ENCODE measurements around the gene TLDC2.
A peak's percentile ranks its signal among the peaks of the same experiment; 100 is the strongest.
"Not testable (repeated sequence)": the region's sequence is repeated elsewhere in the genome, so short reads cannot be mapped to it uniquely, and the experiment has no call there.

The TLDC2 gene

GRCh38 chr20:36886859-36887751, 11.2 kb downstream of the TLDC2 start:
- Histone ChIP-seq H3K4me3 (ENCODE audit: low read length in 2 of 2) (peak overlapping the region in 1 of 2 donors; percentile 52), H3K27ac (ENCODE audit: low read length) (no peak overlapping the region)

GRCh38 chr20:36887752-36888090, 11.8 kb downstream of the TLDC2 start:
- Histone ChIP-seq H3K4me3 (ENCODE audit: low read length in 2 of 2) (no peak overlapping the region), H3K36me3 (ENCODE audit: control insufficient read depth in 2 of 2, insufficient read depth in 2 of 2, low read length in 2 of 2) (peaks cover 4 to 16% of the 10 kb centered on the region in 2 donors), H3K9ac (ENCODE audit: low read length in 2 of 2) (no peak overlapping the region), H3K9me3 (ENCODE audit: control insufficient read depth in 2 of 2, low read length in 2 of 2) (no peaks in the 10 kb centered on the region), H3K27me3 (ENCODE audit: control insufficient read depth in 1 of 2, insufficient read depth in 2 of 2, low read length in 2 of 2) (no peaks in the 10 kb centered on the region), H3K27ac (ENCODE audit: low read length) (no peak overlapping the region), H3K4me1 (ENCODE audit: control insufficient read depth, insufficient read depth, low read length) (peaks cover 10% of the 10 kb centered on the region)

More at GRCh38 chr20:36886859-36887751, 11.2 kb downstream of the TLDC2 start:
- Histone ChIP-seq H3K9ac (ENCODE audit: low read length in 2 of 2) (peak overlapping the region in 1 of 2 donors; percentile 42), H3K9me3 (ENCODE audit: control insufficient read depth in 2 of 2, low read length in 2 of 2) (no peaks in the 10 kb centered on the region), H3K36me3 (ENCODE audit: control insufficient read depth in 2 of 2, insufficient read depth in 2 of 2, low read length in 2 of 2) (peaks cover 3 to 16% of the 10 kb centered on the region in 2 donors), H3K4me1 (ENCODE audit: control insufficient read depth, insufficient read depth, low read length) (peaks cover 10% of the 10 kb centered on the region), H3K27me3 (ENCODE audit: control insufficient read depth in 1 of 2, insufficient read depth in 2 of 2, low read length in 2 of 2) (no peaks in the 10 kb centered on the region)

- Histone ChIP-seq H3K4me3 (ENCODE audit: low read length in 2 of 2) (no peak overlapping the region), H3K27me3 (ENCODE audit: control insufficient read depth in 1 of 2, insufficient read depth in 2 of 2, low read length in 2 of 2) (no peaks in the 10 kb centered on the region), H3K9ac (ENCODE audit: low read length in 2 of 2) (no peak overlapping the region), H3K27ac (ENCODE audit: low read length) (no peak overlapping the region), H3K9me3 (ENCODE audit: control insufficient read depth in 2 of 2, low read length in 2 of 2) (no peaks in the 10 kb centered on the region), H3K36me3 (ENCODE audit: control insufficient read depth in 2 of 2, insufficient read depth in 2 of 2, low read length in 2 of 2) (peaks cover 8 to 20% of the 10 kb centered on the region in 2 donors), H3K4me1 (ENCODE audit: control insufficient read depth, insufficient read depth, low read length) (peaks cover 10% of the 10 kb centered on the region)
Measured at GRCh38 chr20:36888880-36889516, 13.1 kb downstream of the TLDC2 start.

- peaks cover 13 to 20% of the 10 kb centered on the region in 2 donors for H3K36me3 ChIP-seq (ENCODE audit: control insufficient read depth in 2 of 2, insufficient read depth in 2 of 2, low read length in 2 of 2)
- H3K27me3 ChIP-seq (ENCODE audit: control insufficient read depth in 1 of 2, insufficient read depth in 2 of 2, low read length in 2 of 2) = no peaks in the 10 kb centered on the region
- H3K4me1 ChIP-seq (ENCODE audit: control insufficient read depth, insufficient read depth, low read length) = peaks cover 10% of the 10 kb centered on the region
- no peak overlapping the region for H3K27ac ChIP-seq (ENCODE audit: low read length)
- no peak overlapping the region for H3K4me3 ChIP-seq (ENCODE audit: low read length in 2 of 2)
- peak overlapping the region in 1 of 2 donors; percentile 33 for H3K9ac ChIP-seq (ENCODE audit: low read length in 2 of 2)
- no peaks in the 10 kb centered on the region for H3K9me3 ChIP-seq (ENCODE audit: control insufficient read depth in 2 of 2, low read length in 2 of 2)
Measured at GRCh38 chr20:36890586-36890985, 14.6 kb downstream of the TLDC2 start.

GRCh38 chr20:36891211-36891610, 15.3 kb downstream of the TLDC2 start:
- Histone ChIP-seq H3K4me1 (ENCODE audit: control insufficient read depth, insufficient read depth, low read length) (peaks cover 10% of the 10 kb centered on the region), H3K27ac (ENCODE audit: low read length) (no peak overlapping the region), H3K36me3 (ENCODE audit: control insufficient read depth in 2 of 2, insufficient read depth in 2 of 2, low read length in 2 of 2) (peaks cover 13 to 21% of the 10 kb centered on the region in 2 donors)

GRCh38 chr20:36893801-36894200, 17.9 kb downstream of the TLDC2 start:
- no peaks in the 10 kb centered on the region for H3K27me3 ChIP-seq (ENCODE audit: control insufficient read depth in 1 of 2, insufficient read depth in 2 of 2, low read length in 2 of 2)
- peaks cover 17 to 30% of the 10 kb centered on the region in 2 donors for H3K36me3 ChIP-seq (ENCODE audit: control insufficient read depth in 2 of 2, insufficient read depth in 2 of 2, low read length in 2 of 2)
- H3K4me1 ChIP-seq (ENCODE audit: control insufficient read depth, insufficient read depth, low read length) = no peaks in the 10 kb centered on the region
- no peaks in the 10 kb centered on the region for H3K9me3 ChIP-seq (ENCODE audit: control insufficient read depth in 2 of 2, low read length in 2 of 2)
- no peak overlapping the region for H3K4me3 ChIP-seq (ENCODE audit: low read length in 2 of 2)
- H3K9ac ChIP-seq (ENCODE audit: low read length in 2 of 2) = no peak overlapping the region
- H3K27ac ChIP-seq (ENCODE audit: low read length) = no peak overlapping the region

More at GRCh38 chr20:36891211-36891610, 15.3 kb downstream of the TLDC2 start:
- Histone ChIP-seq H3K27me3 (ENCODE audit: control insufficient read depth in 1 of 2, insufficient read depth in 2 of 2, low read length in 2 of 2) (no peaks in the 10 kb centered on the region), H3K9ac (ENCODE audit: low read length in 2 of 2) (peak overlapping the region in 1 of 2 donors; percentile 33), H3K4me3 (ENCODE audit: low read length in 2 of 2) (no peak overlapping the region), H3K9me3 (ENCODE audit: control insufficient read depth in 2 of 2, low read length in 2 of 2) (no peaks in the 10 kb centered on the region)

- Histone ChIP-seq H3K36me3 (ENCODE audit: control insufficient read depth in 2 of 2, insufficient read depth in 2 of 2, low read length in 2 of 2) (peaks cover 17 to 27% of the 10 kb centered on the region in 2 donors), H3K4me3 (ENCODE audit: low read length in 2 of 2) (no peak overlapping the region), H3K27ac (ENCODE audit: low read length) (no peak overlapping the region), H3K27me3 (ENCODE audit: control insufficient read depth in 1 of 2, insufficient read depth in 2 of 2, low read length in 2 of 2) (no peaks in the 10 kb centered on the region), H3K9ac (ENCODE audit: low read length in 2 of 2) (no peak overlapping the region), H3K4me1 (ENCODE audit: control insufficient read depth, insufficient read depth, low read length) (no peaks in the 10 kb centered on the region), H3K9me3 (ENCODE audit: control insufficient read depth in 2 of 2, low read length in 2 of 2) (no peaks in the 10 kb centered on the region)
Measured at GRCh38 chr20:36895036-36895435, 19.1 kb downstream of the TLDC2 start.

GRCh38 chr20:36904690-36905089, 28.8 kb downstream of the TLDC2 start:
- no peak overlapping the region for H3K4me3 ChIP-seq (ENCODE audit: low read length in 2 of 2)
- H3K9me3 ChIP-seq (ENCODE audit: control insufficient read depth in 2 of 2, low read length in 2 of 2) = no peaks in the 10 kb centered on the region
- no peaks in the 10 kb centered on the region for H3K27me3 ChIP-seq (ENCODE audit: control insufficient read depth in 1 of 2, insufficient read depth in 2 of 2, low read length in 2 of 2)
- H3K4me1 ChIP-seq (ENCODE audit: control insufficient read depth, insufficient read depth, low read length) = no peaks in the 10 kb centered on the region
- H3K9ac ChIP-seq (ENCODE audit: low read length in 2 of 2) = no peak overlapping the region
- H3K36me3 ChIP-seq (ENCODE audit: control insufficient read depth in 2 of 2, insufficient read depth in 2 of 2, low read length in 2 of 2) = peaks cover 9 to 12% of the 10 kb centered on the region in 2 donors
- no peak overlapping the region for H3K27ac ChIP-seq (ENCODE audit: low read length)

- H3K9me3 ChIP-seq (ENCODE audit: control insufficient read depth in 2 of 2, low read length in 2 of 2); H3K9ac ChIP-seq (ENCODE audit: low read length in 2 of 2); H3K4me3 ChIP-seq (ENCODE audit: low read length in 2 of 2); H3K4me1 ChIP-seq (ENCODE audit: control insufficient read depth, insufficient read depth, low read length); H3K27ac ChIP-seq (ENCODE audit: low read length); H3K27me3 ChIP-seq (ENCODE audit: control insufficient read depth in 1 of 2, insufficient read depth in 2 of 2, low read length in 2 of 2): not testable (repeated sequence)
- H3K36me3 ChIP-seq (ENCODE audit: control insufficient read depth in 2 of 2, insufficient read depth in 2 of 2, low read length in 2 of 2) = peaks cover 9 to 15% of the 10 kb centered on the region in 2 donors
Measured at GRCh38 chr20:36905566-36905965, 29.6 kb downstream of the TLDC2 start.

GRCh38 chr20:36906086-36906485, 30.1 kb downstream of the TLDC2 start:
- not testable (repeated sequence) for H3K9me3 ChIP-seq (ENCODE audit: control insufficient read depth in 2 of 2, low read length in 2 of 2); H3K27me3 ChIP-seq (ENCODE audit: control insufficient read depth in 1 of 2, insufficient read depth in 2 of 2, low read length in 2 of 2); H3K9ac ChIP-seq (ENCODE audit: low read length in 2 of 2); H3K27ac ChIP-seq (ENCODE audit: low read length); H3K4me3 ChIP-seq (ENCODE audit: low read length in 2 of 2); H3K4me1 ChIP-seq (ENCODE audit: control insufficient read depth, insufficient read depth, low read length)
- peaks cover 9 to 13% of the 10 kb centered on the region in 2 donors for H3K36me3 ChIP-seq (ENCODE audit: control insufficient read depth in 2 of 2, insufficient read depth in 2 of 2, low read length in 2 of 2)

- Histone ChIP-seq H3K36me3 (ENCODE audit: control insufficient read depth in 2 of 2, insufficient read depth in 2 of 2, low read length in 2 of 2) (peaks cover 12 to 19% of the 10 kb centered on the region in 2 donors), H3K27me3 (ENCODE audit: control insufficient read depth in 1 of 2, insufficient read depth in 2 of 2, low read length in 2 of 2) (no peaks in the 10 kb centered on the region), H3K9ac (ENCODE audit: low read length in 2 of 2) (no peak overlapping the region), H3K4me3 (ENCODE audit: low read length in 2 of 2) (no peak overlapping the region), H3K4me1 (ENCODE audit: control insufficient read depth, insufficient read depth, low read length) (no peaks in the 10 kb centered on the region), H3K27ac (ENCODE audit: low read length) (no peak overlapping the region), H3K9me3 (ENCODE audit: control insufficient read depth in 2 of 2, low read length in 2 of 2) (no peaks in the 10 kb centered on the region)
Measured at GRCh38 chr20:36908603-36909002, 32.7 kb downstream of the TLDC2 start.
